Gastroesophageal sphincter (tissue), 4 donors: ENCODE data around the gene IMMT. TPM values are rescaled to one million over a fixed set of nuclear protein-coding genes. Genes with fewer than 3 reads are reported as not detected.

Source experiments
- ATAC-seq: fragments of 150-250 bp; one replicate; pipeline ENCODE4 v1.9.1; 2016; ENCODE audit warnings: mild to moderate bottlenecking, moderate library complexity
- H3K27ac ChIP-seq, 4 donors: fragments of 200-600 bp; sonication (generic) in 3 of 4; 1 replicate in 3 of 4; 2 replicates in 1 of 4; pipeline ENCODE4 v1.5.1; 2016 to 2019
- H3K27me3 ChIP-seq: fragments of 200-600 bp; sonication (generic); one replicate; pipeline ENCODE4 v1.5.1; 2019
- H3K36me3 ChIP-seq, 2 donors: fragments of 200-600 bp; sonication (generic); one replicate each; pipeline ENCODE4 v1.5.1; 2019; ENCODE audit warnings: control low read depth in 1 of 2
- H3K4me1 ChIP-seq, 3 donors: fragments of 200-600 bp; sonication (generic); 1 replicate in 2 of 3; 2 replicates in 1 of 3; pipeline ENCODE4 v1.5.1; 2016 to 2019; ENCODE audit warnings: control low read depth in 2 of 3
- H3K4me3 ChIP-seq, 2 donors: fragments of 200-600 bp; sonication (generic); one replicate each; pipeline ENCODE4 v1.5.1; 2019; ENCODE audit warnings: mild to moderate bottlenecking in 1 of 2, moderate library complexity in 1 of 2
- H3K9me3 ChIP-seq, 3 donors: fragments of 200-600 bp; sonication (generic); one replicate each; pipeline ENCODE4 v1.5.1; 2017 to 2019; ENCODE audit warnings: control low read depth in 2 of 3
- CTCF ChIP-seq, 4 experiments: fragments of 200-600 bp in 2 of 4; fragments of 450-650 bp in 2 of 4; sonication (generic) in 1 of 4; IDR thresholded peaks; one replicate each; pipeline ENCODE4 v1.5.1; 2017 to 2019; ENCODE audit warnings: antibody characterized with exemption in 4 of 4, mild to moderate bottlenecking in 2 of 4, moderate library complexity in 2 of 4
- EP300 ChIP-seq: sonication (generic); formaldehyde crosslinking; IDR thresholded peaks from one replicate; pipeline ENCODE4 v1.6.1; 2017; ENCODE audit warnings: antibody characterized with exemption, mild to moderate bottlenecking
- POLR2A ChIP-seq, 2 donors: fragments of 450-650 bp; IDR thresholded peaks; one replicate each; pipeline ENCODE4 v1.6.1; 2017; ENCODE audit warnings: antibody characterized with exemption in 2 of 2, mild to moderate bottlenecking in 2 of 2, moderate library complexity in 1 of 2
- POLR2AphosphoS5 ChIP-seq: sonication (generic); formaldehyde crosslinking; IDR thresholded peaks from one replicate; pipeline ENCODE4 v1.6.1; 2017; ENCODE audit warnings: antibody characterized with exemption
- WGBS, 2 donors: methylation state at CpG; one replicate each; pipeline ENCODE4 v1.1.5; 2018; ENCODE audit warnings: low coverage in 1 of 2; 5-methylcytosine and 5-hydroxymethylcytosine counted together
- total RNA-seq, 4 donors: library from RNA; depleted of rRNA; stranded (reverse); fragments of >200 nt; gene quantifications; one replicate each; pipeline ENCODE4 v1.1.0, GENCODE V29; 2016

The IMMT gene
- total RNA-seq, 4 donors from 2014 or later = 57.3 to 72.3 (median 63.1) TPM

GRCh38 chr2:86186431-86186830 is 8.8 kb downstream of the IMMT start:
- no peaks in the 10 kb centered on the region for H3K27me3 ChIP-seq
- no peak overlapping the region for H3K4me3 ChIP-seq
- ATAC-seq = no peak
- no peak for TF ChIP-seq EP300
- no peak for TF ChIP-seq POLR2AphosphoS5
- TF ChIP-seq CTCF (IDR thresholded peaks at IDR 0.05) = no peak
- no peak for TF ChIP-seq POLR2A (IDR thresholded peaks at IDR 0.05)
- H3K4me1 ChIP-seq = peaks cover 8 to 83% (median 11%) of the 10 kb centered on the region in 3 donors
- H3K27ac ChIP-seq = peak overlapping the region in 3 of 4 donors; percentile 6 to 14 (median 8)
- H3K9me3 ChIP-seq = no peaks in the 10 kb centered on the region
- H3K36me3 ChIP-seq = peaks cover 0 to 3% of the 10 kb centered on the region in 2 donors

GRCh38 chr2:86185517-86186212 is 9.6 kb downstream of the IMMT start:
- Histone ChIP-seq H3K36me3 (peaks cover 0 to 8% of the 10 kb centered on the region in 2 donors), H3K4me3 (no peak overlapping the region), H3K27me3 (no peaks in the 10 kb centered on the region), H3K27ac (peak overlapping the region in 2 of 4 donors; percentile 8 to 14), H3K4me1 (peaks cover 6 to 75% (median 8%) of the 10 kb centered on the region in 3 donors), H3K9me3 (no peaks in the 10 kb centered on the region)
- TF ChIP-seq CTCF (IDR thresholded peaks at IDR 0.05) (no peak), EP300 (no peak), POLR2AphosphoS5 (no peak)
- WGBS, 2 donors = 0 to 15% methylated on average over 1 of the region's 1 CpG
- ATAC-seq = no peak

- H3K4me1 ChIP-seq = peaks cover 0 to 6% (median 0%) of the 10 kb centered on the region in 3 donors
- H3K36me3 ChIP-seq = peaks cover 4 to 79% of the 10 kb centered on the region in 2 donors
- TF ChIP-seq EP300 (no peak), CTCF (IDR thresholded peaks at IDR 0.05) (no peak), POLR2A (IDR thresholded peaks at IDR 0.05) (no peak), POLR2AphosphoS5 (no peak)
- ATAC-seq = no peak
- H3K4me3 ChIP-seq = no peak overlapping the region
- H3K27me3 ChIP-seq = no peaks in the 10 kb centered on the region
- no peak overlapping the region for H3K27ac ChIP-seq
- no peaks in the 10 kb centered on the region for H3K9me3 ChIP-seq
These were observed 18.7 kb downstream of the IMMT start for GRCh38 chr2:86176597-86176996.

GRCh38 chr2:86175828-86176227 is 19.4 kb downstream of the IMMT start:
- peaks cover 4 to 83% of the 10 kb centered on the region in 2 donors for H3K36me3 ChIP-seq

More at GRCh38 chr2:86175828-86176227, 19.4 kb downstream of the IMMT start:
- Histone ChIP-seq H3K27ac (no peak overlapping the region), H3K9me3 (no peaks in the 10 kb centered on the region), H3K4me1 (peaks cover 0 to 6% (median 0%) of the 10 kb centered on the region in 3 donors), H3K27me3 (no peaks in the 10 kb centered on the region), H3K4me3 (no peak overlapping the region)
- WGBS, 2 donors = 94 to 100% methylated on average over 1 of the region's 1 CpG
- TF ChIP-seq POLR2AphosphoS5 (no peak), CTCF (IDR thresholded peaks at IDR 0.05) (no peak), EP300 (no peak), POLR2A (IDR thresholded peaks at IDR 0.05) (no peak)
- no peak for ATAC-seq
